Caki2 (cell line): ENCODE data around the gene PCBD1. TPM values are rescaled to one million over a fixed set of nuclear protein-coding genes. Genes with fewer than 3 reads are reported as not detected.

Experiments
- DNase-seq: peaks from one replicate; pipeline ENCODE4 v3.0.0-alpha.2; 2015; ENCODE audit warnings: low read depth
- in situ Hi-C: cut with HindIII; loops from 2 replicates; pipeline ENCODE4 v1.10.0; 2016; ENCODE audit warnings: low sequenced_read_pairs, low pct_unique_long_range_greater_than_20kb, mixed read lengths
- total RNA-seq: library from RNA; depleted of rRNA; stranded (reverse); fragments of >200 nt; shearing (Covaris generic); gene quantifications from 2 replicates; pipeline ENCODE4 v1.2.3, GENCODE V29; 2014; ENCODE audit warnings: low replicate concordance

Gene PCBD1
- total RNA-seq, 1 experiment from 2014 or later: 219 TPM

GRCh38 chr10:70906953-70907636, 18.7 kb upstream of the PCBD1 start:
- in situ Hi-C loops: no loop called here
- DNase-seq: no peak

- DNase-seq: no peak
- in situ Hi-C loops: no loop called here
Observed at GRCh38 chr10:70906031-70906783, 17.8 kb upstream of the PCBD1 start.

GRCh38 chr10:70905071-70906021, 17.0 kb upstream of the PCBD1 start:
- in situ Hi-C loops: no loop called here
- no peak for DNase-seq

- no peak for DNase-seq
- in situ Hi-C loops: no loop called here
Observed at GRCh38 chr10:70903262-70903921, 15.0 kb upstream of the PCBD1 start.

- no peak for DNase-seq
- in situ Hi-C loops: no loop called here
Observed at GRCh38 chr10:70902661-70903261, 14.4 kb upstream of the PCBD1 start.

GRCh38 chr10:70901276-70901878, 13.0 kb upstream of the PCBD1 start:
- in situ Hi-C loops: no loop called here
- DNase-seq: no peak

- DNase-seq: no peak
- in situ Hi-C loops: no loop called here
Observed at GRCh38 chr10:70899096-70899495, 10.7 kb upstream of the PCBD1 start.

GRCh38 chr10:70898687-70899086, 10.3 kb upstream of the PCBD1 start:
- no peak for DNase-seq
- in situ Hi-C loops: no loop called here

GRCh38 chr10:70896551-70896950, 8.2 kb upstream of the PCBD1 start:
- in situ Hi-C loops: no loop called here
- DNase-seq: no peak

GRCh38 chr10:70894416-70894815, 6.1 kb upstream of the PCBD1 start:
- no peak for DNase-seq
- in situ Hi-C loops: no loop called here

- in situ Hi-C loops: no loop called here
- DNase-seq: no peak
Observed at GRCh38 chr10:70893227-70894006, 5.1 kb upstream of the PCBD1 start.

- in situ Hi-C loops: no loop called here
Observed at GRCh38 chr10:70892631-70893030, 4.3 kb upstream of the PCBD1 start.

GRCh38 chr10:70891627-70892026, 3.3 kb upstream of the PCBD1 start:
- DNase-seq: no peak
- in situ Hi-C loops: no loop called here

More at GRCh38 chr10:70892631-70893030, 4.3 kb upstream of the PCBD1 start:
- DNase-seq: no peak

- no peak for DNase-seq
- in situ Hi-C loops: no loop called here
Observed at GRCh38 chr10:70890917-70891431, 2.6 kb upstream of the PCBD1 start.

GRCh38 chr10:70889291-70889690, 926 bp upstream of the PCBD1 start:
- DNase-seq: no peak
- in situ Hi-C loops: no loop called here

GRCh38 chr10:70886921-70887665, 1.3 kb downstream of the PCBD1 start:
- in situ Hi-C loops: no loop called here
- DNase-seq: no peak
